Measurements from ENCODE around the gene ZNF583. TPM values are rescaled to one million over a fixed set of nuclear protein-coding genes. Genes with fewer than 3 reads are reported as not detected.

ZNF583 gene
- total RNA-seq, 1 donor from 2014 or later: 11.5 TPM

GRCh38 chr19:56476093-56476492 is 72.0 kb downstream of the ZNF583 start:
- Mint-ChIP-seq H3K27ac (no peak overlapping the region), H3K27me3 (no peaks in the 10 kb centered on the region), H3K36me3 (no peaks in the 10 kb centered on the region), H3K9me3 (peaks cover 27% of the 10 kb centered on the region), H3K4me1 (ENCODE audit: unreplicated experiment) (no peaks in the 10 kb centered on the region), H3K4me3 (no peak overlapping the region)
- no peak for DNase-seq (ENCODE audit: extremely low spot score, unreplicated experiment)
- TF ChIP-seq CTCF (conservative IDR thresholded peaks at IDR 0.05): no peak

Other genes starting within 250 kb of the ZNF583 start
- not detected in 2 replicates for gene GALP, start 228.3 kb upstream of the ZNF583 start, total RNA-seq (ENCODE audit: low replicate concordance)
- gene ZSCAN5B, start 206.5 kb upstream of the ZNF583 start, total RNA-seq (ENCODE audit: low replicate concordance): not detected in 2 replicates
- gene ZSCAN5C, start 202.1 kb upstream of the ZNF583 start, total RNA-seq (ENCODE audit: low replicate concordance): not detected in 2 replicates
- not detected in 2 replicates for gene EDDM13, start 131.6 kb upstream of the ZNF583 start, total RNA-seq (ENCODE audit: low replicate concordance)
- 13.4 and 16.3 TPM in 2 replicates for gene ZSCAN5A, start 89.5 kb upstream of the ZNF583 start, total RNA-seq (ENCODE audit: low replicate concordance)
- gene ZNF582, start 10.8 kb upstream of the ZNF583 start, total RNA-seq (ENCODE audit: low replicate concordance): 3.7 TPM in 2 replicates
- gene ZNF667, start 73.0 kb downstream of the ZNF583 start, total RNA-seq (ENCODE audit: low replicate concordance): 0.10 TPM in 1 of 2 replicates, not detected in the other
- 0.05 TPM in 1 of 2 replicates, not detected in the other for gene ZNF471, start 103.5 kb downstream of the ZNF583 start, total RNA-seq (ENCODE audit: low replicate concordance)
- gene ZFP28, start 134.6 kb downstream of the ZNF583 start, total RNA-seq (ENCODE audit: low replicate concordance): 6.2 and 7.2 TPM in 2 replicates
- gene ZNF470, start 163.1 kb downstream of the ZNF583 start, total RNA-seq (ENCODE audit: low replicate concordance): 5.1 and 6.5 TPM in 2 replicates
- 10.4 and 15.8 TPM in 2 replicates for gene ZNF71, start 191.0 kb downstream of the ZNF583 start, total RNA-seq (ENCODE audit: low replicate concordance)
- gene SMIM17, start 238.8 kb downstream of the ZNF583 start, total RNA-seq (ENCODE audit: low replicate concordance): 0.43 and 1.1 TPM in 2 replicates

Measured in type B pancreatic cell (in vitro differentiated cells).